Activated CD4-positive, CD25-positive, alpha-beta regulatory T cell treated with anti-CD3 and anti-CD28 coated beads, Interleukin-2, amount 50 U/mL, for 24 hours (primary cell): ENCODE measurements around the gene MAPK8IP2.

Source experiments
- ATAC-seq, 2 donors: fragments of 150-1000 bp; cut with Tn5 transposase; one replicate each; pipeline ENCODE4 v1.10.0; 2021; ENCODE audit warnings: mild to moderate bottlenecking in 1 of 2, moderate library complexity in 1 of 2

MAPK8IP2 gene

GRCh38 chr22:50600538-50600937, at the start of gene MAPK8IP2:
Gene MAPK8IP2 (plus strand): TSS chr22:50600793. CDS start chr22:50600819, 26 bp downstream.
- peak; percentile 36 to 50 for ATAC-seq

DNA sequence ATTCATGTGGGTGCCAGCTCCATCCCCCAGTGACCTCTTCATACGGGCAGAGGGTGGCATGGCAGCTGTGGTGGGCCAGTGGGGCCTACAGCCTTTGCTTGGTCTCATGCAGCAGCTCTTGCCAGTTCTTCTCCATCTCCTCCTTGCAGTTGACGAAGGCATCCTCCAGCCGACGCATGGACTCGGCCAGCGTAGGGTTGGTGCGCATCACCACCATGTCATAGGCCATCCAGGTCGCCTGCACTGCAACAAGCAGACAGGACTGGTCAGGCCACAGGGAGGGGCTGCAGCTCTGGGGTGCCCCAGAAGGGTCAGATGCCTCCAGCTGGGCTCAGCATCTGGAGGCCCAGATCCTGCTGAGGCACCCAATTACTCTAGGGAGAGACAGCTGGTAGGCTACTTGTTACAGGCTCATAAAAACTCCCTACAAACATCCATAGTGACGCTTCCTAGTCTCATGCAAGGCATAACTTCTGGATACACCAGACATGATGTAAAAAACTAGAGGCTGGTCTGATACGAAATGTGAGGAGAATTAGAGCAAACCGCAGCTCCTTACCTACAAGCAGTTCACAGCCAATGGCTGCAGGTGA, 49.3 kb upstream of the MAPK8IP2 start:
- no peak for ATAC-seq

DNA sequence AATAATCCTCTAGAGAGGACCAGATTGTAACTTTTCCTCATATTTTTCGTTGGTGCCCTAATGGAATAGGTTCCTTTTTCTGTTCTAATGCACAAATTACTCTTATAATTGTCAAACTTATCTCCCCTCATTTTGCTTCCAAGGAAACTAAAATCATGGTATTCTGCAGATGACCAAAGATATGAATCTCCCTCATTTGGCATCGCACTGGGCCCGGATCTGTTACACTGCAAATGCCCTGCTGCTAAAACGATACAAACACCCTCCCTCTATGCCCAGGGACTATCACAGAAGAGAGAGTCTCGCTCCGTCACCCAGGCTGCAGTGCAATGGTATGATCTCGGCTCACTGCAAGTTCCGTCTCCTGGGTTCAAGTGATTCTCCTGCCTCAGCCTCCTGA, 47.3 kb upstream of the MAPK8IP2 start:
- ATAC-seq = no peak

GRCh38 chr22:50556703-50557102, 43.9 kb upstream of the MAPK8IP2 start:
- no peak for ATAC-seq

DNA sequence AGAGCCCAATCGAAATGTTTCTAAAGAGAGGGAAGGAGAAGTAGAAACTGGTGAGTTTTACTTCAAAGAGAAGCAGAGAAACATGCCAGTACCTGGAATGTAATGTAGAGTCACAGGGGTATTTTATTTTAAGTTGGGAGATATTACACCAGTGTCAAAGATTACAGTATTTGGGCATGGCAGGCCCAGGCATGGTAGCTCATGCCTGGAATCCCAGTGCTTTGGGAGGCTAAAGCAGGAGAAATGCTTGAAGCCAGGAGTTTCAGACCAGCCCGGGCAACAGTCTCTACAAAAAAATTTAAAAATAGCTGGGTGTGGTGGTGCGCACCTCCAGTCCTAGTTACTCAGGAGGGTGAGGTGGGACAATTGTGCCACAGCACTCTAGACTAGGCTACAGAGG, 40.6 kb upstream of the MAPK8IP2 start:
- ATAC-seq = no peak

DNA sequence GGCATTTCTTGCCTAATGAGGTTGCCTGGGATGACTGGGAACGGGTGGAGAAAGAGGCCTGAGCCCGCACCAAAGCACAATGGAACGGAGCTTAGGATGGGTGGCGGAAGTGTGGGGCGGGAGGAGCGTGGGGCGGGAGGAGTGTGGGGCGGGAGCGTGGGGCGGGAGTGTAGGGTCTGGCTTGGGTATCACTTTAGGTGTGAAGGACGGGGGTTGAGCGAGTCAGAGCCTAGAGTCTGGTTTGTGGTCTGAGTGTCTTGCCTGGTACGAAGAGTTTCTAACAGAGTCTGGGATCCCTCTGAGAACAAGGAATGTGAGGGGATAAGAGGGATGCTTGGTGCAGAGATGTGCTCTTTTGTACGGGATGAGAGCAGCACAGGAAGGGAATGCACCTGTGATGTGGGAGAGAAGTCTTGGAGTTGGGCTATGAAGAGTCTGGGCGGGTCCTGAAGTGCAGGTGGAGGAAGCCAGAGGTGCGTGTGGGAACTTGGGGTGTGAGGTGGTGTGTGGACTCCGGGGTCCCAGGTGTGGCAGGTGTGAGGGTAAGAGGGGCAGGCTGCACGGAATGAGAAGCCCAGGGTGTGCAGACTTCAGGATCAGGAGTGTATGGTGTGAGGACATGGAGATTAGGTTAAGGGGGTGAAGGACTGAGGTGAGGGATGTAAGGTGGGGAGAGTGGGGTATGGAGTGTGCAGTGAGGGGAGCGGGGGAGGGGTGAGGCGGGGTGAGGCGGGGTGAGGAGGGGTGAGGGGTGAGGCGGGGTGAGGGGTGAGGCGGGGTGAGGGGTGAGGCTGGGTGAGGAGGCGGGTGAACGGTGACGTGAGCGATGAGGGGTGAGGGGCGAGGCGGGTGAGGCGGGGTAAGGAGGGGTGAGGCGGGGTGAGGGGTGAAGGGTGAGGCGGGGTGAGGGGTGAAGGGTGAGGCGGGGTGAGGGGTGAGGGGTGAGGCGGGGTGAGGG, 38.9 kb upstream of the MAPK8IP2 start:
- no peak for ATAC-seq

DNA sequence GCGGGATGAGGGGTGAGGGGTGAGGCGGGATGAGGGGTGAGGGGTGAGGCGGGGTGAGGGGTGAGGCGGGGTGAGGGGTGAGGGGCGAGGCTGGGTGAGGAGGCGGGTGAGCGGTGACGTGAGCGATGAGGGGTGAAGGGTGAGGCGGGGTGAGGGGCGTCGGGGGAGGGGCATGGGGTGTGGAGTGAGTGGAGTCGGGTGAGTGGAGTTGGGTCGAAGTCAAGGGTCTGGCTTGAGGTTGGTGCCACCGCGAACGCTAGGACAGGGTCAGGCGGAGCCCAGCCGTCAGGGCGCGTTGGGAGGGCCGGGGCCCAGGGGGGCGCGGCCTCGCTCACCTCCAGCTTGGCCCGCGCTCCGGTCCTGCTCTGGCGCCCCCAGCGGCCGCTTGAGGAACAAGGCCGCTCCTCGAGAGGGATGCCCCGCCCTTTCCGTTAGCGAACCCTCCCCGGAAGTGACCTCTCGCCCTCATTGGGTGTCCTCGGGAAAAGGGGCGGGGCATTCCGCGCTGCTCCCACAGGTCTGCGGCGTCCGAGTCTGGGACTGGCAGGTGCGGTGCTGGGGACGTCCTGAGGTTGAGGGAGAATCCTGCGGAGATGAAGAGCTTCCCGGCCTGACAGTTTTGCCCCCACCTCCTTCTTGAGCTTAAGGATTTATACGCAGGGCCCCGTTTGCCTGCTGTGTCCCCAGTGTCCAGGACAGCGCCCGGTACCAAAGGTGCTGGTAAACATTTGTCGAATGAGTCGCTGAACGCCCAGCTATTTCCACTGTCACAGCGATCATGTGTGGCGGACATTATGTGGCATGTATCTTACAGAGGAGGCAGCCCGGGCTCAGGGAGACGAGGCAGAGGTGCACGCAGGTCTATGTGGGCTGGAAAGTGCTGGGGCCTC, 37.8 kb upstream of the MAPK8IP2 start, which contains the start of gene SYCE3:
TSS of gene SYCE3 (minus strand) at position 397 of the 890 bp plus-strand sequence. CDS start 6,514 bp downstream, outside the sequence.
- peak; percentile 93 to 95 for ATAC-seq

GRCh38 chr22:50563413-50564160, 37.0 kb upstream of the MAPK8IP2 start:
- ATAC-seq = peak in 1 of 2 donors; percentile 1

DNA sequence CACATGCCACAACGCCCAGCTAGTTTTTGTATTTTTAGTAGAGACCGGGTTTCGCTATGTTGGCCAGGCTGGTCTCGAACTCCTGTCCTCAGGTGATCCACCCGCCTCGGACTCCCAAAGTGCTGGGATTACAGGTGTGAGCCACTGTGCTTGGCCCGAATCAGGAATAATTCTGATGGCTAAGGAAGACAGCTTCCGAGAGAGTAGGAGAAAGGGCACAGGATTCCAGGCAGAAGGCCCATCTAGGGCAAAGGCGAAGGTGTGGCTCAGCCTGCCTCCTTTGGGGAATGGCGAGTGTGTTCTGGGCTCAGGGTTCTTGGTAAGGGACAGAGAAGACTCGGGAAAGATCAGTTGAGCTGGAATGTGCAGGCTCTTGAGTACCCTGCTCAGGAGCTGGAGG, 36.3 kb upstream of the MAPK8IP2 start:
- ATAC-seq = no peak

DNA sequence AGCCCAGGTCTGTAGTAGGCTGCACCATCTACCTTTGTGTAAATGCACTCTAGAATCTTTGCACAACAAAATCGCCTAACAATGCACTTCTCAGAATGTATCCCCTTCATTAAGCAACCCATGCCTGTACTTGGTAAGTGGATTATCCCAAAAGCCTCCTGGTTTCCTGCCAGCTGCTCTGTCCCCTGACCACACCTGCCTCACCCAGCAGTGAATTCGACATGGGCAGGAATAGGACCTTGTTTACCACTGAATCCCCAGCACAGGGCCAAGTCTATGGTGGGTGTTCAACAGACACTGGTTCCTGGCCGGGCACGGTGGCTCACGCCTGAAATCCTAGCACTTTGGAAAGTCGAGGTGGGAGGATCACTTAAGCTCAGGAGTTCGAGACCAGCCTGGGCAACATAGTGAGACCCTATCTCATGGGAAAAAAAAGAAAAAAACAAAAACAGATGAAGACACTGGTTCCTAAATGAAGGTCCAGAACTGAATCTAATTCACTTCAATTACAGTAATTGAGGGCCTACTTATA, 32.8 kb upstream of the MAPK8IP2 start:
- ATAC-seq = no peak

- no peak for ATAC-seq
Measured at GRCh38 chr22:50568626-50569025, 32.0 kb upstream of the MAPK8IP2 start.

DNA sequence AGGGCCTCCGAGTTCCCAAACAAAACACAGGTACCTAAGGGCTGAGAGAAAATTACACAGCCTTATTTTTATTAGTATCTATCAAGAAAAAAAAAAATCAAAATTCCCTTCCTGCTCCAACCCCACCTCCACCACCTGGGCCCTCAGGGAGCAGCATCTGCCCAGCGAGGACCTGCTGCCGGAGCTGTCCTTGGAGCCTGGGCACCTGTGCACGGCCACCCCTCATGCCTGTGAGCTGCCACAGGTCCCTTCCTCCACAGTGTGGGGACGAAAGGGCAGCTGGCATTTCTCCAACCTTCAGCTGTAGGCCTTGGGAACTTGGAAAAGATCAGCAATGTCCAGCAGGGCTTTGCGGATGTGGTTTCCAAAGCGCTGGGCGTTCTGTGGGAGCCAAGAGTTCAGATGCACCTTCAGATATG, 31.5 kb upstream of the MAPK8IP2 start:
- ATAC-seq = no peak

- no peak for ATAC-seq
Measured at GRCh38 chr22:50569896-50570535, 30.6 kb upstream of the MAPK8IP2 start.

DNA sequence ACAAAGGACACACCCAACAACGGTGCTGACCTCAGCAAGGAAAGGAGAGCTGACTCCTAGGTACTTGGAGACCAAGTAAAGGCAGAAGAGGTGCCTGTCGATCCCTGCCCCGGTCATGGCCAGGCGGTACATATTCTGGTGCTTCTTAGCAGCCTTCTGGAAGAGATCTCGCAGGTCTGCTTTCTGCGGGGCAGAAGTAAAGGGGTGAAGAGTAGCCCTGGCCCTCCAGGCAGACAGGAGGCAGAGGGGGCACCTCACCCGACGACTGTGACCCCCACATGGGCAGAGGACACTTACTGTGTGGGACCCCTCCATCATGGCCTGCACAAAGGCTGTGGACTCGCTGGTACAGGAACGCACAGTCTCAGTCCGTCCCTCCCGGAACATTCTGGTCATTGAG, 29.7 kb upstream of the MAPK8IP2 start:
- no peak for ATAC-seq

DNA sequence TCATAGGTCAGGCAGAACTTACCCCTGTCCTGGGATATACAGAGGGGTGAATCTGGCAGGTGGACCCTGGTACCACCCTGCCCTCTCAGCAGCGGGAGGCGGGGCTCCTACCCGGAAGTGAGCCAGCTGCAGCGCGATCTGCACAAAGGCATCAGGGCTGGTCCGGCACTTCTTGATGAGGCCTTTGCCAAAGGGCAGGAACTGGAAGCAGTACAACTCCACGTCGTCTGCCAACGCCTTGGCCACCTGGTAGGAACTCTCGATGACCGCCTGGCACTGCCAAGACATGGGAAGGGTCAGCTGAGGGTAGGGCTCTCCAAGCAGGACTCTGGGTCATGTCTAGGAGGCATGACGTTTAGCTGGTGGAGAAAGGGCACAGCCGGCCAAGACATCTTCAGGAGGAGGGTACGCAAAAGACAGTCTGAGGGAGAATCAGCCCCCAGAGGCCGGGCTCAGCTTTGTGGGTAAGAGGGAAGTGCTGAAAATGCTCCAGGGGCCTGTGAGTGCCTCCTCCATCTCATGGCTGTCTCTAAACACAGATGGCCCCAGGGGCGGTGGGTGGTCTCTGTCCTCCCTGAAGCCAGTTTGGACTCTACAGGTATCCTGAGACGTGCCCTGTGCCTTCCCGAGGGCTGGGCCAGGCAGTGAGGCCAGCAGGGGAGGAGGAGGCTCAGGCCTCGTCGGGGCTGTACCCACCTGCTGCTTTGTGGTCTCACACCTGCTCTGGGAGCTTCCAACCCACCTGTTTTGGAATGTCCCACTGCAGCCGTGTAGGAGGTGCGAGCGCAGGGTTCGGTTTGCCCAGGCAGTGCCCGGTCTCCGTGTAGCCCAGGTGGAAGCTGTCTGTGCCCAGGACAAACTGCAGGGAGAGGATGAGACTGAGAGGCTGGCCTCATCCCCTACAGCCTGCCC, 29.1 kb upstream of the MAPK8IP2 start:
- ATAC-seq = no peak

GRCh38 chr22:50572965-50573364, 27.6 kb upstream of the MAPK8IP2 start:
- ATAC-seq = no peak

DNA sequence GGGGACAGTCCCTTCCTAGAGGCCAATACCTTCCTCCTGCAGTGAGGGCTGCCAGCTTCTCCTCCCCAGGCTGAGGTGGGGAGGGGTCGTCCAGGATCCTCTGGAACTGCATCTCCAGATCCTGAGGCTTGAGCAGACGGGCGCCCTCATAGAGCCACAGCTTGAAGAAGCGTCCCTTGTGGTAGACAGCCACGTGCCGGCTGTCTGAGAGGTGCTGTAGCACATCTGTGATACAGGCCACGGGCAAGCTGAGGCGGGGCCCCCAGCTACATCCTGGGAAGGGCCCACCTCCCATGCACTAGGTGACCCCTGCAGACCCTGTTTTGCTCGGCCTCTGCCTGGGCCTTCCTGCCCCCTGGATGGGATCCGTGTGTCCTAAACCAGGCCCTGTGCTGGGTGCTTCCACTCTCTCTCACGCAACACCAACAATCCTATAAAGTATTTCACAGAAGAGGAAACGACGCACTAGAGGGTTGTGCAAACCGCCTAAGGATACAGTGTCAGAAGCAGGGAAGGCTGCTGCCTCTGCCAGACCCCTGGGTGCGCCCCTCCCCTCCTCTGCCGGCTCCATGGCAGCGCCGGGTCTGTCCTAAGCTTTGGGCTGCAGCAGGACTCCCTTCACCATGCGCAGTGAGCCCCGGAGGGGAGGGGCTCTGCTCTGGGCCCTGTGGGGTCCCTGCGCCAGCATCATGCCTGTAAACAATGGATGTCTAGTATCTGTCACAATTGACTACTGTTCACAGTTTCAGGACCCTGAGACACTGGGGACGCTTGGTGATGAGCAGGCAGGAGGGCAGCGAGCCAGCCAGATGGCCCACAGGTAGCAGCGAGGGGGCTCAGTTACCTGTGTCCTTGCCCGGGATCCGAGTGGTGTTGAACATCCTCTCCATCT, 26.9 kb upstream of the MAPK8IP2 start:
- no peak for ATAC-seq

DNA sequence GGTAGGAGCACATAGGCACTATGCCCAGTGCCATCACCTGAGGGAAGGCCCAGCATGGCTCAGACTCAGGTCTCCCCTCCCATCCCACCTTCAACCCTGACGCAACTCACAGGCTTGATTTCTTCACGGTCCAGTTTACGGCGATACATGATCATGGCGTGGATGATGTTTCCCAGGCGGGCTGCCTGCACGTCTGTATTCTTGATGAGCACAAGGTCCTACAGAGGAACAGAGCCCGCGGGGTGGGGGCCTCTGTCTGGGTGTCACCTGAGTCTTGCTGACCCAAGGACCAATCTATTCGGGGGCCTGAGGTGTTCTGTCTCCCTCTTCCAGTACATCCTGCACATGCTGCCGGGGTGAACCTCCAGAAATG, 26.2 kb upstream of the MAPK8IP2 start:
- ATAC-seq = no peak

GRCh38 chr22:50575426-50575941, 25.1 kb upstream of the MAPK8IP2 start:
- ATAC-seq = no peak
